Fibroblast of pulmonary artery (primary cell): Measurements from ENCODE around the gene DUSP2.

Source experiments
- DNase-seq: peaks from one replicate; pipeline ENCODE4 v3.0.0-alpha.2; 2010; ENCODE audit warnings: low read depth
- H3K4me3 ChIP-seq: replicated peaks from 2 replicates; pipeline ENCODE4 v1.5.1; 2011; ENCODE audit warnings: low read depth, mild to moderate bottlenecking, control low read depth, low read length, moderate library complexity
- CTCF ChIP-seq: IDR thresholded peaks from 2 replicates; pipeline ENCODE4 v1.5.1; 2011; ENCODE audit warnings: mild to moderate bottlenecking, control low read depth, low read length, inconsistent platforms; ENCODE audit errors: missing control alignments

DUSP2 gene

GRCh38 chr2:96115631-96116423 is 29.4 kb downstream of the DUSP2 start:
- H3K4me3 ChIP-seq, result no peak overlapping the region
- no peak for TF ChIP-seq CTCF

GRCh38 chr2:96114903-96115581 is 30.2 kb downstream of the DUSP2 start:
- DNase-seq, result no peak
- no peak for TF ChIP-seq CTCF
- H3K4me3 ChIP-seq, result no peak overlapping the region

More at GRCh38 chr2:96115631-96116423, 29.4 kb downstream of the DUSP2 start:
- no peak for DNase-seq

- DNase-seq, result no peak
- TF ChIP-seq CTCF, result no peak
- no peak overlapping the region for H3K4me3 ChIP-seq
Measured at GRCh38 chr2:96114546-96114902, 30.7 kb downstream of the DUSP2 start.

- no peak for DNase-seq
- no peak overlapping the region for H3K4me3 ChIP-seq
- no peak for TF ChIP-seq CTCF
Measured at GRCh38 chr2:96113951-96114350, 31.3 kb downstream of the DUSP2 start.

DNA sequence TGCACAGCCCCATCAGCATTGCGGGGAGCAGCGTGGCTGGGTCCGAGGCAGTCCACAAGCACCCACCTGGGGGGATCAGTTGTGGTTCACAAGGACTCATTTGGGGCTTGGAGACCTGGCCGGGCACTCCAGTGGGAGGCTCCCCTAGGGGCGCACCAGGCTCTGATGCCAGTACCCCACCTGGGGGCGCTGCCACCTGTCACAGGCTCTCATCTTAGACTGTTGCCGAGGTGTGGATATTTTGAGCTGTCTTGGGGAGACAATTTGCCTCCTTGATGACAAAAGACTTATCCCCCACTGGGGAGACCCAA is 31.9 kb downstream of the DUSP2 start:
- DNase-seq, result no peak
- no peak overlapping the region for H3K4me3 ChIP-seq
- no peak for TF ChIP-seq CTCF

GRCh38 chr2:96112501-96113366 is 32.5 kb downstream of the DUSP2 start:
- no peak overlapping the region for H3K4me3 ChIP-seq
- no peak for TF ChIP-seq CTCF
- no peak for DNase-seq
